OCI-LY7 (cell line): ENCODE measurements around the gene DNMT3B. TPM values are rescaled to one million over a fixed set of nuclear protein-coding genes. Genes with fewer than 3 reads are reported as not detected.
A peak's percentile ranks its signal among the peaks of the same experiment; 100 is the strongest.

ENCODE experiments used
- BruUV-seq: library from RNA; stranded (reverse); fragments of 400-500 nt; replicated peaks from 2 replicates; lab custom pipeline; 2021; lab: Mats Ljungman, UMichigan
- CTCF ChIA-PET: fragments of 300-600 bp; sonication (Branson Sonifier 250); formaldehyde crosslinking; loops from one replicate; lab custom pipeline; 2022; ENCODE audit warnings: antibody characterized with exemption; ENCODE audit not compliant: unreplicated experiment; lab: Charles Lee
- POLR2A ChIA-PET: fragments of 300-600 bp; sonication (Branson Sonifier 250); formaldehyde crosslinking; loops from one replicate; lab custom pipeline; 2022; ENCODE audit warnings: antibody characterized with exemption; lab: Charles Lee
- DNase-seq: peaks from one replicate; pipeline ENCODE4 v3.0.0-alpha.2; 2015; ENCODE audit warnings: low spot score
- H2AFZ ChIP-seq: fragments of 200-600 bp; sonication (generic), shearing (Covaris generic); 2 replicates; pipeline ENCODE4 v1.6.1; 2014; ENCODE audit warnings: mild to moderate bottlenecking, antibody characterized with exemption, low read length, moderate library complexity
- H3K27ac ChIP-seq: fragments of 200-600 bp; sonication (generic); 2 replicates; pipeline ENCODE4 v1.5.1; 2014; ENCODE audit warnings: mixed run types, low read depth, mild to moderate bottlenecking, moderate library complexity, low read length, inconsistent platforms; ENCODE audit not compliant: poor library complexity, severe bottlenecking
- H3K36me3 ChIP-seq: fragments of 200-600 bp; sonication (generic); 2 replicates; pipeline ENCODE4 v1.6.1; 2014; ENCODE audit warnings: mild to moderate bottlenecking, antibody characterized with exemption, low read length, moderate library complexity, mixed read lengths; ENCODE audit not compliant: insufficient read depth
- H3K4me1 ChIP-seq: fragments of 200-600 bp; sonication (generic); 2 replicates; pipeline ENCODE4 v1.5.1; 2014; ENCODE audit warnings: mild to moderate bottlenecking, low read length; ENCODE audit not compliant: insufficient read depth, poor library complexity, severe bottlenecking
- H3K4me2 ChIP-seq: fragments of 200-600 bp; sonication (generic); 2 replicates; pipeline ENCODE4 v1.6.1; 2014; ENCODE audit warnings: mild to moderate bottlenecking, low read length
- H3K4me3 ChIP-seq: fragments of 200-600 bp; sonication (generic); 2 replicates; pipeline ENCODE4 v1.5.1; 2014; ENCODE audit warnings: mild to moderate bottlenecking, low read depth, low read length; ENCODE audit not compliant: poor library complexity, severe bottlenecking
- H3K79me2 ChIP-seq: fragments of 200-600 bp; sonication (generic); 2 replicates; pipeline ENCODE4 v1.6.1; 2016; ENCODE audit warnings: low read depth, mild to moderate bottlenecking, low read length, moderate library complexity, mixed read lengths; ENCODE audit not compliant: insufficient read depth
- H3K9me2 ChIP-seq: fragments of 200-600 bp; sonication (generic); 2 replicates; pipeline ENCODE4 v1.6.1; 2016; ENCODE audit warnings: mild to moderate bottlenecking, low read length, mixed read lengths; ENCODE audit not compliant: insufficient read depth
- H3K9me3 ChIP-seq: fragments of 200-600 bp; sonication (generic); 2 replicates; pipeline ENCODE4 v1.6.1; 2014; ENCODE audit warnings: mild to moderate bottlenecking, mixed run types, low read length, mixed read lengths
- H4K20me1 ChIP-seq: fragments of 200-600 bp; sonication (generic); 2 replicates; pipeline ENCODE4 v1.6.1; 2014; ENCODE audit warnings: mild to moderate bottlenecking, antibody characterized with exemption, low read length, moderate library complexity, mixed read lengths; ENCODE audit not compliant: insufficient read depth
- CTCF ChIP-seq: fragments of 200-600 bp; sonication (generic); conservative IDR thresholded peaks from 2 replicates; pipeline ENCODE4 v1.5.1; 2014; ENCODE audit warnings: mild to moderate bottlenecking, antibody characterized with exemption, low read length, moderate library complexity, mixed read lengths
- EZH2phosphoT487 ChIP-seq: fragments of 200-600 bp; sonication (generic); IDR thresholded peaks from 2 replicates; pipeline ENCODE4 v1.6.1; 2018; ENCODE audit warnings: low read depth, borderline replicate concordance, mild to moderate bottlenecking, mixed run types, antibody characterized with exemption, low read length, moderate library complexity, mixed read lengths
- intact Hi-C: fragments of 100-400 bp; cut with micrococcal nuclease; formaldehyde crosslinking; loops from one replicate; pipeline ENCODE4 v1.10.0; 2022; ENCODE audit not compliant: unreplicated experiment
- total RNA-seq, 2 experiments: library from RNA; depleted of rRNA in 1 of 2; stranded (reverse); fragments of >200 nt in 1 of 2; shearing (Covaris generic) in 1 of 2; gene quantifications; 2 replicates each; pipeline ENCODE4 v1.2.3, GENCODE V29; 2014 to 2022

Gene DNMT3B
- total RNA-seq, 2 experiments from 2014 or later = 12.1 to 13.8 TPM

- H4K20me1 ChIP-seq = no peaks in the 10 kb centered on the region
- H3K36me3 ChIP-seq = peaks cover 94% of the 10 kb centered on the region
- no peak for DNase-seq
- no TSS peak for BruUV-seq
- H3K79me2 ChIP-seq = peaks cover 5% of the 10 kb centered on the region; the same call in 1 of the 2 replicates
- H3K4me3 ChIP-seq = no peak overlapping the region
- H2AFZ ChIP-seq = no peak overlapping the region
- ChIA-PET CTCF (interaction anchor here (0.6 kb wide), 1 partner anchor 27 kb away, joined by 3 read pairs; no protein-coding TSS in a partner anchor), POLR2A (interaction anchor here (0.9 kb wide), 1 partner anchor 28 kb away, joined by 3 read pairs; no protein-coding TSS in a partner anchor)
- TF ChIP-seq EZH2phosphoT487 = no peak
- no peaks in the 10 kb centered on the region for H3K9me3 ChIP-seq
- no peaks in the 10 kb centered on the region for H3K4me1 ChIP-seq
- H3K4me2 ChIP-seq = no peak overlapping the region
- no peak overlapping the region for H3K27ac ChIP-seq
- no peaks in the 10 kb centered on the region for H3K9me2 ChIP-seq
- intact Hi-C loops = no loop called here
Measured at GRCh38 chr20:32848846-32849245, 86.7 kb downstream of the DNMT3B start.

- Histone ChIP-seq H3K4me2 (no peak overlapping the region), H3K4me3 (no peak overlapping the region), H3K27ac (no peak overlapping the region), H3K9me2 (no peaks in the 10 kb centered on the region), H4K20me1 (no peaks in the 10 kb centered on the region), H2AFZ (no peak overlapping the region), H3K4me1 (no peaks in the 10 kb centered on the region), H3K36me3 (peaks cover 87% of the 10 kb centered on the region), H3K9me3 (no peaks in the 10 kb centered on the region), H3K79me2 (peaks cover 5% of the 10 kb centered on the region; the same call in 1 of the 2 replicates)
- intact Hi-C loops = no loop called here
- CTCF ChIA-PET = no interaction called here
- BruUV-seq = TSS peak; percentile 62
- POLR2A ChIA-PET = interaction anchor here (0.9 kb wide), 1 partner anchor 29 kb away, joined by 3 read pairs; no protein-coding TSS in a partner anchor
- DNase-seq = no peak
- TF ChIP-seq EZH2phosphoT487 (no peak), CTCF (no peak)
Measured at GRCh38 chr20:32849577-32849976, 87.4 kb downstream of the DNMT3B start.

- H3K36me3 ChIP-seq = peaks cover 35% of the 10 kb centered on the region
- H3K4me2 ChIP-seq = no peak overlapping the region
- no peaks in the 10 kb centered on the region for H3K9me3 ChIP-seq
- no peak overlapping the region for H3K27ac ChIP-seq
- no TSS peak for BruUV-seq
- DNase-seq = no peak
- no peak overlapping the region for H3K4me3 ChIP-seq
- ChIA-PET POLR2A (interaction anchor here (0.6 to 0.7 kb wide), 4 partner anchors 9 to 441 kb away, joined by 3 to 10 read pairs (median 4); no protein-coding TSS in a partner anchor), CTCF (no interaction called here)
- no peak overlapping the region for H2AFZ ChIP-seq
- H3K79me2 ChIP-seq = no peaks in the 10 kb centered on the region
- no peaks in the 10 kb centered on the region for H3K4me1 ChIP-seq
- H3K9me2 ChIP-seq = no peaks in the 10 kb centered on the region
- no peaks in the 10 kb centered on the region for H4K20me1 ChIP-seq
- TF ChIP-seq EZH2phosphoT487 (no peak), CTCF (no peak)
- intact Hi-C loops = no loop called here
Measured at GRCh38 chr20:32855387-32855786, 93.2 kb downstream of the DNMT3B start.
